ENCODE measurements around the gene SARS1. TPM values are rescaled to one million over a fixed set of nuclear protein-coding genes. Genes with fewer than 3 reads are reported as not detected.

Gene SARS1
- total and polyA plus RNA-seq, 2 experiments from 2014 or later = 158 to 180 TPM

DNA sequence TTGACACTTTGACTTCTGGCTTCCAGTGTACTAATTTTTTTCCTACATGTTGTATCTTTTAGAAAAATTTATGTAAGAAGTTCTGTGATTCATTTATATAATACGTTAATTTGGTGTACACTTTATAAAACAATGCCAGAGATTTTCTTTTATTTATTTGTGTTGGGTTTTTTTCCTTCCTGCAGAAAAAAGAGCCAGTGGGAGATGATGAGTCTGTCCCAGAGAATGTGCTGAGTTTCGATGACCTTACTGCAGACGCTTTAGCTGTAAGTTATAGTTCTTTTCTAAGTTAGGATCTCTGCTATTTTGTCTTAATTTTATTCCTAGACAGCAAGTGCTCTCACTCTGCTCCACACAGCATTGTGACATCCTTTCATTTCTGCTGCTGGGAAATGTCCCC lies 14.4 kb downstream of the SARS1 start:
- 94% methylated on average over 3 of the region's 3 CpGs for WGBS (ENCODE audit: low lambda C conversion rate, missing lambda C conversion rate)
- no peaks in the 10 kb centered on the region for H3K36me3 ChIP-seq (replicated peaks; ENCODE audit: insufficient read depth, low read depth)
- no peak overlapping the region for H2AFZ ChIP-seq
- TF ChIP-seq EZH2 (IDR thresholded peaks at IDR 0.05; ENCODE audit: borderline replicate concordance) (no peak), EZH2phosphoT487 (IDR thresholded peaks at IDR 0.05; ENCODE audit: low read depth, severe bottlenecking, unreplicated experiment) (no peak), CTCF (IDR thresholded peaks at IDR 0.05; ENCODE audit: poor library complexity) (no peak)
- DNase-seq (ENCODE audit: low spot score) = no peak
- no peak overlapping the region for H3K4me2 ChIP-seq
- no peak overlapping the region for H3K27ac ChIP-seq
- H4K20me1 ChIP-seq (ENCODE audit: insufficient read depth, poor library complexity, severe bottlenecking) = peaks cover 23% of the 10 kb centered on the region
- no peaks in the 10 kb centered on the region for H3K9me2 ChIP-seq (replicated peaks; ENCODE audit: insufficient read depth)
- no peaks in the 10 kb centered on the region for H3K4me1 ChIP-seq (ENCODE audit: insufficient read depth)
- no peak overlapping the region for H3K4me3 ChIP-seq
- no peaks in the 10 kb centered on the region for H3K27me3 ChIP-seq
- no peaks in the 10 kb centered on the region for H3K9me3 ChIP-seq (ENCODE audit: low read depth)
- peaks cover 51% of the 10 kb centered on the region for H3K79me2 ChIP-seq

- no peak overlapping the region for H2AFZ ChIP-seq
- H3K4me2 ChIP-seq = no peak overlapping the region
- WGBS (ENCODE audit: low lambda C conversion rate, missing lambda C conversion rate) = 68% methylated on average over 13 of the region's 13 CpGs
- no peak overlapping the region for H3K4me3 ChIP-seq
- no peak overlapping the region for H3K27ac ChIP-seq
- no peaks in the 10 kb centered on the region for H3K9me2 ChIP-seq (replicated peaks; ENCODE audit: insufficient read depth)
- peaks cover 37% of the 10 kb centered on the region for H3K79me2 ChIP-seq
- TF ChIP-seq EZH2phosphoT487 (IDR thresholded peaks at IDR 0.05; ENCODE audit: low read depth, severe bottlenecking, unreplicated experiment) = no peak
- TF ChIP-seq EZH2 (IDR thresholded peaks at IDR 0.05; ENCODE audit: borderline replicate concordance) = no peak
- no peak for TF ChIP-seq CTCF (IDR thresholded peaks at IDR 0.05; ENCODE audit: poor library complexity)
- no peaks in the 10 kb centered on the region for H3K27me3 ChIP-seq
- H3K4me1 ChIP-seq (ENCODE audit: insufficient read depth) = no peaks in the 10 kb centered on the region
- no peak for DNase-seq (ENCODE audit: low spot score)
- H3K9me3 ChIP-seq (ENCODE audit: low read depth) = no peaks in the 10 kb centered on the region
- H3K36me3 ChIP-seq (replicated peaks; ENCODE audit: insufficient read depth, low read depth) = no peaks in the 10 kb centered on the region
- peaks cover 9% of the 10 kb centered on the region for H4K20me1 ChIP-seq (ENCODE audit: insufficient read depth, poor library complexity, severe bottlenecking)
Measured at GRCh38 chr1:109229531-109230127, 15.9 kb downstream of the SARS1 start.

DNA sequence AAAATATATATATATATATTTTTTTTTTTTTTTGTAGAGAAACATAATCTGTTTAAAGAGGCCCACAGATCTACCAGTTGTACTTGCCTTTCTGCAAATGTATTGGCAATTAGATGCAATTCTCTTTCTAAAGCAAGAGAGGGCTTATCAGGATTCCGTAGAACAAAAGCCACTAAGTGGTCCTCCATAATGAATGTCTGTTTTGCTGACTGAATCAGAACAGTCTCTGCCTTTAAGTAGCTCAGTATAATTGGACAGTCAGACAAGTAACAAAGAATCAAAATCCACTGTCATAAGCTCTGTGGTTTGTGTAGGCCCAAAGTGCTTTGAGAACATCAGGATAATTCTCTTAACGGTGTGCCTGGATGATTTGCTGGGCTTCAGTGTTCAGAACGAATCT lies 17.3 kb downstream of the SARS1 start:
- peaks cover 22% of the 10 kb centered on the region for H3K79me2 ChIP-seq
- H3K27me3 ChIP-seq = no peaks in the 10 kb centered on the region
- peaks cover 9% of the 10 kb centered on the region for H4K20me1 ChIP-seq (ENCODE audit: insufficient read depth, poor library complexity, severe bottlenecking)
- H3K4me2 ChIP-seq = no peak overlapping the region
- no peak overlapping the region for H3K27ac ChIP-seq
- no peaks in the 10 kb centered on the region for H3K9me3 ChIP-seq (ENCODE audit: low read depth)
- H3K4me1 ChIP-seq (ENCODE audit: insufficient read depth) = no peaks in the 10 kb centered on the region
- no peak overlapping the region for H3K4me3 ChIP-seq
- 79% methylated on average over 3 of the region's 3 CpGs for WGBS (ENCODE audit: low lambda C conversion rate, missing lambda C conversion rate)
- no peaks in the 10 kb centered on the region for H3K36me3 ChIP-seq (replicated peaks; ENCODE audit: insufficient read depth, low read depth)
- TF ChIP-seq CTCF (IDR thresholded peaks at IDR 0.05; ENCODE audit: poor library complexity) (no peak), EZH2 (IDR thresholded peaks at IDR 0.05; ENCODE audit: borderline replicate concordance) (no peak), EZH2phosphoT487 (IDR thresholded peaks at IDR 0.05; ENCODE audit: low read depth, severe bottlenecking, unreplicated experiment) (no peak)
- DNase-seq (ENCODE audit: low spot score) = no peak
- no peaks in the 10 kb centered on the region for H3K9me2 ChIP-seq (replicated peaks; ENCODE audit: insufficient read depth)
- H2AFZ ChIP-seq = no peak overlapping the region

Data from hepatocyte (in vitro differentiated cells).